Measurements from ENCODE around the gene PNCK.

PNCK gene

GRCh38 chrX:153657161-153657560, 16.5 kb downstream of the PNCK start:
- no peak for DNase-seq

DNA sequence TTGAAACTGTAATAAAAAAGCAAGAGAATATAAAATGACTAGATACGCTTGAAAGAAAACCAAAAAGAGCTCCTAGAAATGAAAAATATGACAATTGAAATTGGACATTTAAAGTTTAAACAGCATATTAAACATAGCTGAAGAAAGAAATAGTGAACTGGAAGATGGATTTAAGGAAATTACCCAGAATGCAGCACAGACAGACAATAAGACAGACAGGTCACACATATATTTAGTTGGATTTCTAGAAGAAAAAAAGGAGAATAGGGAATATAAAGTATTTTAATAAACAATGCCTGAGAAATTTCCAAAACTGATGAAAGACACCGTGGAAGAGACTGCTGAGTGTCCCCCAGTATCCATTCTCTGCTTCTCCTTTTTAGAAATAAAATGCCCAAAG, 20.1 kb downstream of the PNCK start:
- no peak for DNase-seq

DNA sequence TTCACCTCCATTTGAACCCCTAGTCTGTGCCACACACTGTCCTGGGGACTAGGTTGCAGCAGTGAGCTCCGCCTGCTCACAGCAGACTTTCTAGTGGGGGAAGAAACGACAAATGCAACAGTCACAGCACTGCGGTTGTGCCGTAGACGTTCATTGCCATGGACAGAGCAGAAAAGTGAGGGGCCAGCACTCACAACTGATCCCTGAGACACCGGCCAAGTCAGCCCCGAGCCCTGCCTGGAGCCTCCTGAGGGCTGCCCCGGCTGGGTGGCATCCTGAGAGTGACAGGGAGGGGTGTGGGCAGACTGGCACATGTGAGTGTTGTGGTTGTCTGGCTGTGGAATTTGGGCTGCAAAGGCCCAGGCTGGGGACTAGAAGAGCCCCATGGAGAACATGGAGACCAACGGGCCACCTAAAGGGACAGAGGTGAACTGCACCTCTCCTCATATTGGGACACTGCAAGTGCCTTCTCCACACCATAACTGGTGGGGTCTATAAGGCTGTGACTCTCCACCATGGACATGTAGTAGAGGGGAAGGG, 22.0 kb downstream of the PNCK start:
- DNase-seq, result no peak

- DNase-seq, result no peak
Measured at GRCh38 chrX:153650959-153651358, 22.7 kb downstream of the PNCK start.

DNA sequence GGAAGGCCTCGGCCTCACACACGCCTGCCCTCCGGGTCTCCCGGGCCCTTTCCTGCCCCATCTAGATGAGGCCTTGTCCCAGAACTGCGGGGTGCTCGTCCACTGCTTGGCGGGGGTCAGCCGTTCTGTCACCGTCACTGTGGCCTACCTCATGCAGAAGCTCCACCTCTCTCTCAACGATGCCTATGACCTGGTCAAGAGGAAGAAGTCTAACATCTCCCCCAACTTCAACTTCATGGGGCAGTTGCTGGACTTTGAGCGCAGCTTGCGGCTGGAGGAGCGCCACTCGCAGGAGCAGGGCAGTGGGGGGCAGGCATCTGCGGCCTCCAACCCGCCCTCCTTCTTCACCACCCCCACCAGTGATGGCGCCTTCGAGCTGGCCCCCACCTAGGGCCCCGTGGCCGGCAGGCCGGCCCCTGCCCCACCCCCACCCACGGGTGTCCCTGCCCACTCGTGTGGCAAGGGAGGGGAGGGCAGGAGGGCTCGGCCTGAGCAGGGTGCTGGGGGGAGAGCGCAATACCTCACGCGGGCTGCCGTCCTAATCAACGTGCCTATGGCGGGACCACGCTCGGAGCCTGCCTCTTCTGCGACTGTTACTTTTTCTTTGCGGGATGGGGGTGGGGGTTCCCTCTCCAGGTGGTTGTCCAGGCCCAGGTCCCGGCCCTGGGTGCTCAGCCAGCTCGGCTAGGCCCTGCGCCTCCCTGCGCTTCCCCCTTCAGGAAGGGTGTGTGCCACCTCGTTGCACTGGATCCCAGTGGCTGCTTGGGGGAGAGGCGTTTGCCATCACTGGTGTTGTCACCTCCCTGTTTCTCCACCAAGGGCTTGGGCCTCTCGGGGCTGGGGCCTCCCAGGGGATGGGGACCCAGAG, 23.5 kb downstream of the PNCK start:
- DNase-seq, result no peak

DNA sequence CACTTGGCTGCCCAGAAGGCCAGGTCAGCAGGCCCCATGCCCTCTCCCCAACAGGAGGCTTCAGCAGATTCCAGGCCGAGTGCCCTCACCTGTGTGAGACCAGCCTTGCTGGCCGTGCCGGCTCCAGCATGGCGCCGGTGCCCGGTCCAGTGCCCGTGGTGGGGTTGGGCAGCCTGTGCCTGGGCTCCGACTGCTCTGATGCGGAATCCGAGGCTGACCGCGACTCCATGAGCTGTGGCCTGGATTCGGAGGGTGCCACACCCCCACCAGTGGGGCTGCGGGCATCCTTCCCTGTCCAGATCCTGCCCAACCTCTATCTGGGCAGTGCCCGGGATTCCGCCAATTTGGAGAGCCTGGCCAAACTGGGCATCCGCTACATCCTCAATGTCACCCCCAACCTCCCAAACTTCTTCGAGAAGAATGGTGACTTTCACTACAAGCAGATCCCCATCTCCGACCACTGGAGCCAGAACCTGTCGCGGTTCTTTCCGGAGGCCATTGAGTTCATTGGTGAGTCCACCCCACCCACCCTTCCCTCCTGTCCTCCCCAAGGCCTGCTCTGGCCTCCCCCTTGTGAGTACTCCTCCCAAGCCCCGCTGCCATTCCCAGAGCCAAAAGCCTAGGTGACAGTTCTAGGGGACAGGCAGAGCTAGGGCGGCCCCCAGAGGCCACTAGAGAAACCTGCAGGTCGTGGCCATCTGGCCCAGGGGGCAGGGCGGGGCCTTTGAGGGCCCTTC, 24.3 kb downstream of the PNCK start:
- peak in 1 of 2 experiments; percentile 12 for DNase-seq

GRCh38 chrX:153648358-153649177, 25.0 kb downstream of the PNCK start:
- no peak for DNase-seq

GRCh38 chrX:153647461-153648357, 25.9 kb downstream of the PNCK start:
- DNase-seq, result no peak

DNA sequence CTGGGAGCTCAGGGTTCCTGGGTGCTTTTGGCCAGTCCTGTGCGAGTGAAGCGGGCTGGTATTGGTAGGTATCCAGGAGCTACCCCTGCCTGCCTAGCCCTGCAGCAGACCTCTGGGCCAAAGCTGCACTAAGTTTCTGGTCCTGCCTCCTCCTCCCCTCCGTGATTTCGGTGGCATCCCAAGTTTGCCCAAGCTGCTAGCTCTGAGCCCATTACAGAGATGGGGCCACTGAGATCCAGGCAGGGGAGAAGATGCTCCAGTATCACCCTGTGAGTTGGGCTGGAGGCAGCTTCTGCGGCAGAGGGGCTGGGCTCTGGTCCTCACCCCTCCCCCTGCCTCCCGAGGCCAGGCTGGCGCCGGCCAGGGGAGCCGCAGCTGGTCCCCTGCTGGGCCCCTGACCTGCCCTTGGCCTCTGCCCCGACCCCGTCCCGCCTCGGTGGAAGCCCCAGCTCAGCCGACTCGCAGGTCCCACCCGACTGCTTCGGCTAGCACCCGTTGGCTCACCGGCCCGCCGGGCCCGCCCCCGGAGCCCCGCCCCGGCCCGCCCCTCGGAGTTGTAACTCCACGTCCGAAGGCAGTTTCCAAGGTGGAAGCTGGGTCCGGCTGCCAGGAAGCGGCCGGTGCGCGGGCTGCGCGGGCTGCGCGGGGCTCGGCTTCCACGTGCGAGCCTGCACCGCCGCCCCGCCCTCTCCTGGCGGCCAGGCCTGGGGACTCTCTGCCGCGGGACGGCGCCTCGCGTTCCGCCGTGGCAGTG, 26.8 kb downstream of the PNCK start, which contains the start of gene DUSP9:
Gene DUSP9 (plus strand): TSS at position 584 of the 754 bp plus-strand sequence. CDS start 751 bp downstream, outside the sequence.
- DNase-seq, result peak in 1 of 2 experiments; percentile 22

DNA sequence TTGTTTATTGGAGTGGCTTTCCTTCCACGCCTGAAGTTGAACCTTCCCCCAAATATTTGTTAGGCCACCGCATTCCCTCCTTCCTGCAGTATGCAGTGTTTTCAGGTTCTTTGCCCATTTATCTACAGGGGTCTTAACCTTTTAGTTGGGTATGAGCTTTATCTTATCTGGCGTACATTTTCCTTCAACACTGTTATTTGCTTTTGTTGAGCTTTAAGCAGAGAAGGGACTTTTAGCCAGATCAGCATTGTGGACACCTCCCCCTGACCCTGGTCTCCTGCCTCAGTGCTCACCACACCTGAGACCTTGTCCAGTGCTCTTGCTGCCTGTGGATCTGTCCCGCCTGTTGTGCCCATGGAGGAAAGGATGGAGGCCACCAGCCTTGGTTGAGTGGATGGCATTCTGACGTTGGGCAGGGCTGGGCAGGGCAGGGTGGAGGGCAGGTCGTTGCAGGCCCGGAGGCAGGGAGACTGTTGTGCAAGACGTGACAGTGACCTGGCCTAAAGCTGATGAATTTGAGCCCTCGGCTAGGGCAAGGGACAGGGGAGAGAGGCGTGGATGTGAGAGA, 27.6 kb downstream of the PNCK start:
- no peak for DNase-seq

DNA sequence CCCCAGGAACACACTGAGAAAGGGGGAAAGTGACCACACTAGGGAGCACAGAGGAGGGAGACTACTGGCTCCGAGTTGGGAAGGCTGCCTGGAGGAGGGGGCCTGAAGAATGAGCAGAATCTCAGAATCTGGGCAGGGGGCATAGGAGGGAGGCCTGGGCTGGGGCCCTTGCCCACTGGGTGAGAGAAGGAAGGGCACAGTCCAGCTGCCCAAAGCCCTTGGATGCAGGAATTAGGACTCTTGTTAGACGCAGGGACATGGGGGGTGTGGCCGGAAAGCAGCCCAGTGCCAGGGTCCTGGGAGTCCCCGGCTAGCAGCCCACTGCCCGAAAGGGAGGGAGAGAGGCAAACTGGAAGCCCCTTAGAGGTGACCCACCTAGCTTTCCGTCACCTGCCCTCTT, 28.5 kb downstream of the PNCK start:
- no peak for DNase-seq

GRCh38 chrX:153644356-153645125, 29.1 kb downstream of the PNCK start:
- DNase-seq, result no peak

DNA sequence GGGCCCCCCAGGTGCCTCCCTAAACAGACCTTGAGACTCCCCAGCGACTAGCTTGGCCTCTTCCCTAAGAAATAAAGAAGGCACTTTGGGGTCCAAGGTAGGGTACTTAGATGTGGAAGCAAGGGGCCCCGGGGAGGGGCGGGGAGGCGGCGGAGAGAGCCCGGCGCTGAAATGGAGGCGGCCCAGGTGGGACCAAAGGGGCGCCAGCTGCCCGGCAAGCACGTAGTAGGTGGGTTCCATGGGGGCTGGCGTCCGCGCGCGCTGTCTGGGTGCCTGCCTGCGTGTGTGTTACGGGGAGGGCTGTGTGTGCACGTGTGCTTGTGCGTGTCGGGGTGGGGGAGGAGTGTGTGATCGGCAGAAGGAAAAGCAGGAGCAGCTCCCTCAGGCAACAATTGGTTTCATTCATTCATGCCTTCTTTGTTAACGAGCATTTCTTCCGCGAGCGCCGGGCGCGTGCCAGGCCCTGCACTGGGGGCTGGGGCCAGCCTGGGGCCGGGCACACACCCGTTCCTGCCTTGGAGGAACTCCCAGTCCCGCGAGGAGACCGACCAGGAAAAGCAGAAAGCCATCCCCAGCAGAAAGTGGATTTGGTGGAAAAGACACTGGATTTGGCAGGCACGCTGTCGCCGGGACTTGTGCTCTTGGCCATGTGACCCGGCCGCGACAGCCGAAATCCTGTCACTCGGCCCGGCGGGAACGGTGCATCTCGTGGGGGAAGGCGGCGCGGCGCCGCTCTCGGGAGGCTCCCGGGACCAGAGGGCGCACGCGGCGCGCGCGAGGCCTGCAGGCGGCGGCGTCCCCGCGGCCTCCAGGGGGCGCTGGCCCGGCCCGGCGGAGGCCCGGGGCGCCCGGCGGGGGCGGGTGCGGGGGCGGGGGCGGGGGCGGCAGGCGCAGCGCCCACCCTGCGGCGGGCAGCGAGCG, 29.9 kb downstream of the PNCK start:
- no peak for DNase-seq

DNA sequence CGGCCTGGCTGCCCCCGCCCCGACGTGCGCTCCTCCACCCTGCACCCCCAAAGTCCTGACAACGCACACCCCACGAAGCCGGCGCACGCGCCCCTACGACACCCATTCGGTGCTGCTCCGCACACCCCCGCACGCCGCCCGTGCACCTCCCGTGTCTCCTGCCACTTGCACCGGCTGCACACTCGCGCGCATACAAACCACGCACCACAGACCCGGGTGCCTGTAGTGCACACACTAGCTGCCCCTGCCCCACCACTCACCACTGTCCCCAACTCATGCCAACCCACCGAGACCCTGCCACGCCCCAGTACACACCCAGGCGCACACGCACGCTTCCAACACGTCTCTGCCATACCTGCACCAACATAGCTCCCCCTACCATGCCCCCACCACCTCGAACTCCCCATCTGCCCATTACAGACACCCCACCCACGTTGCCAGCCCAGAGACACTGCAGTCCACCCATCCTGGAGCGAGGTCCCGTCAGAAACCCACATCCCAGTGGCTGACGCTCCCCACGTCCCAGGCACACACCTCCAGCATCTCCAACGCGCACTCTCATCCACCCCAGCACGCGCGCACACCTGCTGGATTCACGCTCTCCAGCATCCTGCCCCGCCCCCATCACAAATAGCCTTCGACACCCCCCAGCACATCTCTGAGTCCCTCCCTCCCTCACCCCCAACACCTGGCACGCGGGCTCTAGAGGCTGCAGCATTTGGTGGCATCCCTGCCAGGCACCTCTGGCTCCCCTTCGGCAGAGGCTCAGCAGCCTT, 30.8 kb downstream of the PNCK start:
- DNase-seq, result no peak

DNA sequence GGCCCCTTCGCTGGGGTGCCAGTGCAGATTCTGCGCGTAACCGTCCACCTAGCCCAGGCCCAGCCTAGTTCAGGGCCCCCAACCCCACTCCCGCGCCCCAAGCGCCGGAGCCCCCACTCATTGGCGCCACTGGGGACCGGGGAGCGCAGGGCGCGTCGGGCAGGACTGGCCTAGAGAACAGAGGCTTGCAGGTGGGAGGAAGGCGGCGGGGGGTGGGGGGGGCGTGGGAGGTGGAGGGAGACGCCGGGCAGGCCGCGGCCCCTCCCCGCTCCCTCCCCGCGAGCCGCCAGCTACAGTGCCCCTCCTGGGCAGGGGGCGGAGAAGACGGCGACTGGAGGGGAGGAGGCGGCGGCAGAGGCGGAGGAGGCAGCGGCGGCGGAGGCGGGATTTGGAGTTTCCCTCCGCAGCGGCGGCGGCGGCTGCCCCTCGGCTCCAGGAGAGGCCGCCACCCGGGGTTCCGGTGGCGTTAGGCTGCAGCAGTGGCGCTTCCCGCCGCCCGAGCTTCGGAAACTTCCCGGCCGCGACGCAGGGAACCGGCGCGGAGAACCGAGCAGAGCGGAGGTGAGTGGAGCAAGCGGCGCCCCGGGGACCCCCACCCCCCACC, 31.5 kb downstream of the PNCK start:
- DNase-seq, result no peak

DNA sequence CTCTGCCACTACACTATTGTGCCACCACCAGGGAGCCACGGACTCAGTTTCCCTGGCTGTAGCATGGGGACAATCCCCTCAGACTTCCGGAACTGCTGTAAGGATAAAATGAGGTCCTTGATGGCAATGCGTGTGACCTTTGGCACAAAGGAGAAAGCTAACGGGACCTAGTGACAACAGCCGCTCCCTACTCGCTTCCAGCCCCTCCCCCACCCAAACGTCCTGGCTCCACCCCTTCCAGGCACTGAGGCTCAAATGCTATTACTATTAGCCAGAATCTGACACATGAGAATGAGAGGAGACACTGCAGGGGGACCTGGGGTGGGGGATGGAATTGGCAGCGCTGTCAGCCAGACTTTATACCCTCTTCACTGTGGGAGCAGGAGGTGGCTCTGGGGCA, 32.0 kb downstream of the PNCK start:
- no peak for DNase-seq

Data from NCI-H2081 (cell line).